Neural cell (in vitro differentiated cells): ENCODE results near the gene ATP2A2. TPM values are rescaled to one million over a fixed set of nuclear protein-coding genes. Genes with fewer than 3 reads are reported as not detected.

Source experiments
- H2AFZ ChIP-seq: fragments of 200-600, 300-800 bp; sonication (generic), shearing (Covaris generic); 2 replicates; pipeline ENCODE4 v1.6.0; 2014; ENCODE audit warnings: low read depth, mild to moderate bottlenecking, antibody characterized with exemption, low read length, moderate library complexity
- H3F3A ChIP-seq: fragments of 200-600 bp; shearing (Covaris generic); 2 replicates; pipeline ENCODE4 v1.6.1; 2016; ENCODE audit warnings: mild to moderate bottlenecking, moderate library complexity, mixed read lengths, antibody characterized with exemption, low read length; ENCODE audit not compliant: insufficient read depth, poor library complexity, severe bottlenecking
- H3K27ac ChIP-seq: fragments of 200-600, 300-800 bp; sonication (generic), shearing (Covaris generic); 2 replicates; pipeline ENCODE4 v1.5.1; 2014; ENCODE audit warnings: mild to moderate bottlenecking, low read length, moderate library complexity
- H3K27me3 ChIP-seq: fragments of 300-800, 200-600 bp; sonication (generic), shearing (Covaris generic); 2 replicates; pipeline ENCODE4 v1.6.0; 2014; ENCODE audit warnings: mild to moderate bottlenecking, low read depth, low read length, moderate library complexity; ENCODE audit not compliant: insufficient read depth
- H3K36me3 ChIP-seq: fragments of 300-800, 200-600 bp; sonication (generic), shearing (Covaris generic); 2 replicates; pipeline ENCODE4 v1.5.1; 2014; ENCODE audit warnings: mild to moderate bottlenecking, antibody characterized with exemption, low read length, moderate library complexity; ENCODE audit not compliant: insufficient read depth
- H3K4me2 ChIP-seq: fragments of 300-800, 200-600 bp; sonication (generic), shearing (Covaris generic); 2 replicates; pipeline ENCODE4 v1.6.0; 2014; ENCODE audit warnings: mild to moderate bottlenecking, low read length
- H3K4me3 ChIP-seq: fragments of 300-800, 200-600 bp; sonication (generic), shearing (Covaris generic); 2 replicates; pipeline ENCODE4 v1.5.1; 2014; ENCODE audit warnings: mild to moderate bottlenecking, low read length, moderate library complexity
- H3K79me2 ChIP-seq: fragments of 200-600 bp; shearing (Covaris generic); replicated peaks from 2 replicates; pipeline ENCODE4 v1.6.0; 2014; ENCODE audit warnings: mild to moderate bottlenecking, low read length, moderate library complexity; ENCODE audit not compliant: insufficient read depth
- H3K9ac ChIP-seq: fragments of 300-800, 200-600 bp; sonication (generic), shearing (Covaris generic); 2 replicates; pipeline ENCODE4 v1.6.1; 2016; ENCODE audit warnings: mild to moderate bottlenecking, low read length, mixed read lengths
- H3K9me2 ChIP-seq: fragments of 200-600 bp; shearing (Covaris generic); 2 replicates; pipeline ENCODE4 v1.6.1; 2016; ENCODE audit warnings: mild to moderate bottlenecking, low read length, mixed read lengths; ENCODE audit not compliant: insufficient read depth
- H3K9me3 ChIP-seq: fragments of 200-600, 300-800 bp; sonication (generic), shearing (Covaris generic); 2 replicates; pipeline ENCODE4 v1.6.1; 2016; ENCODE audit warnings: mild to moderate bottlenecking, mixed run types, low read length, moderate library complexity, mixed read lengths
- H4K20me1 ChIP-seq: fragments of 200-600 bp; shearing (Covaris generic); 2 replicates; pipeline ENCODE4 v1.6.1; 2016; ENCODE audit warnings: mild to moderate bottlenecking, mixed run types; ENCODE audit not compliant: insufficient read depth
- EP300 ChIP-seq: fragments of 450-650 bp; conservative IDR thresholded peaks from 2 replicates; pipeline ENCODE4 v1.6.1; 2014; ENCODE audit warnings: antibody characterized with exemption, mild to moderate bottlenecking, moderate library complexity; ENCODE audit not compliant: poor library complexity, severe bottlenecking
- EZH2 ChIP-seq: fragments of 200-600, 300-800 bp; shearing (Covaris generic), sonication (generic); IDR thresholded peaks from 2 replicates; pipeline ENCODE4 v1.6.1; 2014; ENCODE audit warnings: antibody characterized with exemption, low read length, borderline replicate concordance, mild to moderate bottlenecking; ENCODE audit not compliant: insufficient read depth, poor library complexity, severe bottlenecking
- MXI1 ChIP-seq: fragments of 450-650 bp; conservative IDR thresholded peaks from 2 replicates; pipeline ENCODE4 v1.6.1; 2014; ENCODE audit warnings: antibody characterized with exemption, mild to moderate bottlenecking; ENCODE audit not compliant: poor library complexity, severe bottlenecking
- POLR2AphosphoS5 ChIP-seq: IDR thresholded peaks from 2 replicates; pipeline ENCODE4 v1.6.1; 2012
- RAD21 ChIP-seq: fragments of 450-650 bp; conservative IDR thresholded peaks from 2 replicates; pipeline ENCODE4 v1.6.1; 2014; ENCODE audit warnings: antibody characterized with exemption, mild to moderate bottlenecking, moderate library complexity
- SMC3 ChIP-seq: fragments of 450-650 bp; conservative IDR thresholded peaks from 2 replicates; pipeline ENCODE4 v1.6.1; 2014; ENCODE audit warnings: antibody characterized with exemption, mild to moderate bottlenecking, moderate library complexity; ENCODE audit not compliant: poor library complexity
- TAF1 ChIP-seq: IDR thresholded peaks from 2 replicates; pipeline ENCODE4 v1.6.1; 2012; ENCODE audit warnings: low read depth
- polyA plus RNA-seq: library from polyadenylated mRNA; depleted of rRNA; stranded (reverse); fragments of >200 nt; gene quantifications from 2 replicates; pipeline ENCODE4 v1.2.3, GENCODE V29; 2014
- TF ChIP-seq, protein P1 (sequence below): fragments of 450-650 bp; IDR thresholded peaks from 2 replicates; pipeline ENCODE4 v1.5.1; 2014; ENCODE audit warnings: antibody characterized with exemption, mild to moderate bottlenecking, moderate library complexity; ENCODE audit not compliant: poor library complexity, severe bottlenecking
- TF ChIP-seq, protein P2 (sequence below): IDR thresholded peaks from 2 replicates; pipeline ENCODE4 v1.6.1; 2012; ENCODE audit warnings: borderline replicate concordance

Gene ATP2A2
- polyA plus RNA-seq, 1 donor from 2014 or later: 49.0 TPM

GRCh38 chr12:110307372-110307771 is 26.3 kb downstream of the ATP2A2 start:
- H3K4me3 ChIP-seq: no peak overlapping the region
- H4K20me1 ChIP-seq: no peaks in the 10 kb centered on the region
- H3K36me3 ChIP-seq: no peaks in the 10 kb centered on the region
- H2AFZ ChIP-seq: no peak overlapping the region
- no peak overlapping the region for H3K9ac ChIP-seq
- no peak overlapping the region for H3K27ac ChIP-seq
- H3K27me3 ChIP-seq: no peaks in the 10 kb centered on the region
- H3K4me2 ChIP-seq: no peak overlapping the region
- TF ChIP-seq POLR2AphosphoS5: no peak
- TF ChIP-seq EP300: no peak
- no peak for TF ChIP-seq EZH2
- TF ChIP-seq, protein P1, sequence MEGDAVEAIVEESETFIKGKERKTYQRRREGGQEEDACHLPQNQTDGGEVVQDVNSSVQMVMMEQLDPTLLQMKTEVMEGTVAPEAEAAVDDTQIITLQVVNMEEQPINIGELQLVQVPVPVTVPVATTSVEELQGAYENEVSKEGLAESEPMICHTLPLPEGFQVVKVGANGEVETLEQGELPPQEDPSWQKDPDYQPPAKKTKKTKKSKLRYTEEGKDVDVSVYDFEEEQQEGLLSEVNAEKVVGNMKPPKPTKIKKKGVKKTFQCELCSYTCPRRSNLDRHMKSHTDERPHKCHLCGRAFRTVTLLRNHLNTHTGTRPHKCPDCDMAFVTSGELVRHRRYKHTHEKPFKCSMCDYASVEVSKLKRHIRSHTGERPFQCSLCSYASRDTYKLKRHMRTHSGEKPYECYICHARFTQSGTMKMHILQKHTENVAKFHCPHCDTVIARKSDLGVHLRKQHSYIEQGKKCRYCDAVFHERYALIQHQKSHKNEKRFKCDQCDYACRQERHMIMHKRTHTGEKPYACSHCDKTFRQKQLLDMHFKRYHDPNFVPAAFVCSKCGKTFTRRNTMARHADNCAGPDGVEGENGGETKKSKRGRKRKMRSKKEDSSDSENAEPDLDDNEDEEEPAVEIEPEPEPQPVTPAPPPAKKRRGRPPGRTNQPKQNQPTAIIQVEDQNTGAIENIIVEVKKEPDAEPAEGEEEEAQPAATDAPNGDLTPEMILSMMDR: no peak
- no peak for TF ChIP-seq TAF1
- no peak for TF ChIP-seq RAD21
- TF ChIP-seq, protein P2, sequence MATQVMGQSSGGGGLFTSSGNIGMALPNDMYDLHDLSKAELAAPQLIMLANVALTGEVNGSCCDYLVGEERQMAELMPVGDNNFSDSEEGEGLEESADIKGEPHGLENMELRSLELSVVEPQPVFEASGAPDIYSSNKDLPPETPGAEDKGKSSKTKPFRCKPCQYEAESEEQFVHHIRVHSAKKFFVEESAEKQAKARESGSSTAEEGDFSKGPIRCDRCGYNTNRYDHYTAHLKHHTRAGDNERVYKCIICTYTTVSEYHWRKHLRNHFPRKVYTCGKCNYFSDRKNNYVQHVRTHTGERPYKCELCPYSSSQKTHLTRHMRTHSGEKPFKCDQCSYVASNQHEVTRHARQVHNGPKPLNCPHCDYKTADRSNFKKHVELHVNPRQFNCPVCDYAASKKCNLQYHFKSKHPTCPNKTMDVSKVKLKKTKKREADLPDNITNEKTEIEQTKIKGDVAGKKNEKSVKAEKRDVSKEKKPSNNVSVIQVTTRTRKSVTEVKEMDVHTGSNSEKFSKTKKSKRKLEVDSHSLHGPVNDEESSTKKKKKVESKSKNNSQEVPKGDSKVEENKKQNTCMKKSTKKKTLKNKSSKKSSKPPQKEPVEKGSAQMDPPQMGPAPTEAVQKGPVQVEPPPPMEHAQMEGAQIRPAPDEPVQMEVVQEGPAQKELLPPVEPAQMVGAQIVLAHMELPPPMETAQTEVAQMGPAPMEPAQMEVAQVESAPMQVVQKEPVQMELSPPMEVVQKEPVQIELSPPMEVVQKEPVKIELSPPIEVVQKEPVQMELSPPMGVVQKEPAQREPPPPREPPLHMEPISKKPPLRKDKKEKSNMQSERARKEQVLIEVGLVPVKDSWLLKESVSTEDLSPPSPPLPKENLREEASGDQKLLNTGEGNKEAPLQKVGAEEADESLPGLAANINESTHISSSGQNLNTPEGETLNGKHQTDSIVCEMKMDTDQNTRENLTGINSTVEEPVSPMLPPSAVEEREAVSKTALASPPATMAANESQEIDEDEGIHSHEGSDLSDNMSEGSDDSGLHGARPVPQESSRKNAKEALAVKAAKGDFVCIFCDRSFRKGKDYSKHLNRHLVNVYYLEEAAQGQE: no peak
- no peak for TF ChIP-seq MXI1
- TF ChIP-seq SMC3: no peak
- no peaks in the 10 kb centered on the region for H3F3A ChIP-seq
- H3K79me2 ChIP-seq: peaks cover 73% of the 10 kb centered on the region
- H3K9me2 ChIP-seq: no peaks in the 10 kb centered on the region
- H3K9me3 ChIP-seq: no peaks in the 10 kb centered on the region

DNA sequence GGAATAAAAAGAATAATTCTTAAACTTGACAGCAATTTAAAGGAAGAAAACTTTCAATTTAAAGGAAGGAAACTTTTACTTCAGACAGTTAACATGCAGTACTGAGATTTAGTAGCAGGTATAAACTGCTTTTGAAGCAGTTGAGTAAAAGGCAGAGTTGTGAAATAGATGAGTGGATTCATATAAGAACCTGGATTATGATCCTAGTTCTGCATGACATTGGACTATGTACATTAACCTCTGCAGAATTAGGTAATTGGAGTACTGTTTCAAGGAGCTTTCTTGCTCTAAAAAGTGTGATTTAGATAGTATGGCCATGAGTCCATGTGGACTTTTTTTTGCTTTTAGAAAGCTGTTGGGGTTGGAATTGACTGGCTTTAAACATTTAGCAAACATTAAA is 29.7 kb downstream of the ATP2A2 start:
- H3K4me3 ChIP-seq: no peak overlapping the region
- H3K9me2 ChIP-seq: no peaks in the 10 kb centered on the region
- no peaks in the 10 kb centered on the region for H3K9me3 ChIP-seq
- no peak for TF ChIP-seq RAD21
- no peak for TF ChIP-seq TAF1
- TF ChIP-seq POLR2AphosphoS5: no peak
- no peak for TF ChIP-seq SMC3
- TF ChIP-seq, protein P2: no peak
- TF ChIP-seq EZH2: no peak
- TF ChIP-seq MXI1: no peak
- TF ChIP-seq EP300: no peak
- TF ChIP-seq, protein P1: no peak
- H3K9ac ChIP-seq: no peak overlapping the region
- no peaks in the 10 kb centered on the region for H3K27me3 ChIP-seq
- no peaks in the 10 kb centered on the region for H4K20me1 ChIP-seq
- no peak overlapping the region for H2AFZ ChIP-seq
- no peaks in the 10 kb centered on the region for H3F3A ChIP-seq
- peaks cover 59% of the 10 kb centered on the region for H3K79me2 ChIP-seq
- no peaks in the 10 kb centered on the region for H3K36me3 ChIP-seq
- H3K4me2 ChIP-seq: no peak overlapping the region
- no peak overlapping the region for H3K27ac ChIP-seq
